Astrocyte (in vitro differentiated cells and primary cell): ENCODE measurements around the gene MTUS2. TPM values are rescaled to one million over a fixed set of nuclear protein-coding genes. Genes with fewer than 3 reads are reported as not detected.

Source experiments
- DNase-seq: peaks from one replicate; pipeline ENCODE4 v3.0.0-alpha.2; 2010; ENCODE audit warnings: low read depth
- FAIRE-seq: peaks from 2 replicates; lab custom pipeline; 2011; peaks lifted over from hg19 to GRCh38; lab: Jason Lieb, UNC
- H2AFZ ChIP-seq: 2 replicates; pipeline ENCODE4 v1.6.0; 2012; ENCODE audit warnings: low read depth, low read length, inconsistent platforms
- H3K27ac ChIP-seq: 2 replicates; pipeline ENCODE4 v1.5.1; 2011; ENCODE audit warnings: low read depth, low read length, inconsistent platforms
- H3K27me3 ChIP-seq: 2 replicates; pipeline ENCODE4 v1.6.0; 2011; ENCODE audit warnings: low read length, inconsistent platforms; ENCODE audit not compliant: insufficient read depth
- H3K36me3 ChIP-seq: 2 replicates; pipeline ENCODE4 v1.5.1; 2011; ENCODE audit warnings: low read length, inconsistent platforms; ENCODE audit not compliant: insufficient read depth
- H3K4me1 ChIP-seq: 2 replicates; pipeline ENCODE4 v1.5.1; 2011; ENCODE audit warnings: low read length, inconsistent platforms; ENCODE audit not compliant: insufficient read depth
- H3K4me2 ChIP-seq: 2 replicates; pipeline ENCODE4 v1.6.0; 2012; ENCODE audit warnings: low read length, inconsistent platforms
- H3K4me3 ChIP-seq: 2 replicates; pipeline ENCODE4 v1.5.1; 2011; ENCODE audit warnings: low read depth, mild to moderate bottlenecking, low read length, inconsistent platforms; ENCODE audit not compliant: insufficient read depth
- H3K79me2 ChIP-seq: 2 replicates; pipeline ENCODE4 v1.6.0; 2012; ENCODE audit warnings: mild to moderate bottlenecking, low read length, inconsistent platforms; ENCODE audit not compliant: insufficient read depth
- H3K9ac ChIP-seq: 2 replicates; pipeline ENCODE4 v1.6.0; 2012; ENCODE audit warnings: mild to moderate bottlenecking, low read length, inconsistent platforms
- H3K9me3 ChIP-seq: 2 replicates; pipeline ENCODE4 v1.5.1; 2012; ENCODE audit warnings: low read depth, mild to moderate bottlenecking, low read length, inconsistent platforms; ENCODE audit not compliant: insufficient read depth
- H4K20me1 ChIP-seq: 2 replicates; pipeline ENCODE4 v1.6.0; 2012; ENCODE audit warnings: low read length, inconsistent platforms; ENCODE audit not compliant: insufficient read depth
- H3K27ac Mint-ChIP-seq: one replicate; pipeline ENCODE4 v1.8.0; 2021; ENCODE audit warnings: mild to moderate bottlenecking, mixed read lengths; ENCODE audit not compliant: unreplicated experiment
- H3K27me3 Mint-ChIP-seq: one replicate; pipeline ENCODE4 v1.8.0; 2021; ENCODE audit warnings: low read depth, mixed read lengths; ENCODE audit not compliant: unreplicated experiment
- H3K36me3 Mint-ChIP-seq: one replicate; pipeline ENCODE4 v1.8.0; 2021; ENCODE audit warnings: low read depth, mixed read lengths; ENCODE audit not compliant: unreplicated experiment
- H3K4me1 Mint-ChIP-seq: one replicate; pipeline ENCODE4 v1.8.0; 2021; ENCODE audit warnings: low read depth, mixed read lengths; ENCODE audit not compliant: unreplicated experiment
- H3K4me3 Mint-ChIP-seq: one replicate; pipeline ENCODE4 v1.8.0; 2021; ENCODE audit warnings: mild to moderate bottlenecking, moderate library complexity, mixed read lengths; ENCODE audit not compliant: unreplicated experiment
- H3K9me3 Mint-ChIP-seq: one replicate; pipeline ENCODE4 v1.8.0; 2021; ENCODE audit warnings: mild to moderate bottlenecking, mixed read lengths; ENCODE audit not compliant: unreplicated experiment
- CTCF ChIP-seq: IDR thresholded peaks from 2 replicates; pipeline ENCODE4 v1.5.1; 2011; ENCODE audit warnings: low read depth, mild to moderate bottlenecking, inconsistent platforms, low read length, moderate library complexity; ENCODE audit not compliant: insufficient read depth
- EZH2 ChIP-seq: IDR thresholded peaks from 2 replicates; pipeline ENCODE4 v1.6.1; 2012; ENCODE audit warnings: mild to moderate bottlenecking, low read length, inconsistent platforms; ENCODE audit not compliant: insufficient read depth
- total RNA-seq: library from RNA; stranded (reverse); gene quantifications from 2 replicates; pipeline ENCODE4 v1.2.1, GENCODE V29; 2021

MTUS2 gene
- total RNA-seq, 1 donor from 2014 or later, result 0.50 TPM

GRCh38 chr13:29131881-29132668, 311.9 kb downstream of the MTUS2 start:
- Mint-ChIP-seq H3K4me1 (peaks cover 4% of the 10 kb centered on the region), H3K9me3 (peaks cover 3% of the 10 kb centered on the region), H3K27me3 (no peaks in the 10 kb centered on the region), H3K36me3 (no peaks in the 10 kb centered on the region), H3K4me3 (no peak overlapping the region), H3K27ac (no peak overlapping the region)
- Histone ChIP-seq H3K9ac (no peak overlapping the region), H3K79me2 (no peaks in the 10 kb centered on the region), H3K4me1 (no peaks in the 10 kb centered on the region), H3K4me3 (no peak overlapping the region), H3K9me3 (peaks cover 4% of the 10 kb centered on the region), H3K36me3 (no peaks in the 10 kb centered on the region), H3K4me2 (no peak overlapping the region), H2AFZ (no peak overlapping the region), H4K20me1 (no peaks in the 10 kb centered on the region), H3K27me3 (no peaks in the 10 kb centered on the region), H3K27ac (no peak overlapping the region)
- no peak for FAIRE-seq
- DNase-seq, result no peak
- TF ChIP-seq EZH2 (no peak), CTCF (no peak)

- Histone ChIP-seq H3K4me2 (no peak overlapping the region), H3K4me1 (no peaks in the 10 kb centered on the region), H3K27me3 (no peaks in the 10 kb centered on the region), H3K27ac (no peak overlapping the region), H3K36me3 (no peaks in the 10 kb centered on the region), H3K9ac (no peak overlapping the region), H4K20me1 (no peaks in the 10 kb centered on the region), H3K79me2 (no peaks in the 10 kb centered on the region), H3K4me3 (no peak overlapping the region), H2AFZ (no peak overlapping the region), H3K9me3 (peaks cover 6% of the 10 kb centered on the region)
- H3K4me3 Mint-ChIP-seq, result no peak overlapping the region
- no peak for DNase-seq
- no peak overlapping the region for H3K27ac Mint-ChIP-seq
- H3K9me3 Mint-ChIP-seq, result peaks cover 10% of the 10 kb centered on the region
- no peaks in the 10 kb centered on the region for H3K36me3 Mint-ChIP-seq
- H3K27me3 Mint-ChIP-seq, result no peaks in the 10 kb centered on the region
- peaks cover 15% of the 10 kb centered on the region for H3K4me1 Mint-ChIP-seq
- no peak for FAIRE-seq
- TF ChIP-seq CTCF (no peak), EZH2 (no peak)
Observed at GRCh38 chr13:29136341-29136740, 316.2 kb downstream of the MTUS2 start.

GRCh38 chr13:29137016-29137415, 316.9 kb downstream of the MTUS2 start:
- Mint-ChIP-seq H3K36me3 (no peaks in the 10 kb centered on the region), H3K9me3 (peaks cover 10% of the 10 kb centered on the region), H3K27ac (no peak overlapping the region), H3K4me3 (no peak overlapping the region), H3K27me3 (no peaks in the 10 kb centered on the region), H3K4me1 (peaks cover 15% of the 10 kb centered on the region)
- H3K9ac ChIP-seq, result no peak overlapping the region
- FAIRE-seq, result no peak
- H2AFZ ChIP-seq, result no peak overlapping the region
- peaks cover 8% of the 10 kb centered on the region for H3K9me3 ChIP-seq
- no peaks in the 10 kb centered on the region for H3K27me3 ChIP-seq
- H3K79me2 ChIP-seq, result no peaks in the 10 kb centered on the region
- no peak overlapping the region for H3K4me2 ChIP-seq
- H4K20me1 ChIP-seq, result no peaks in the 10 kb centered on the region
- no peaks in the 10 kb centered on the region for H3K4me1 ChIP-seq
- no peak for DNase-seq
- H3K27ac ChIP-seq, result no peak overlapping the region
- no peak overlapping the region for H3K4me3 ChIP-seq
- TF ChIP-seq CTCF (no peak), EZH2 (no peak)
- H3K36me3 ChIP-seq, result no peaks in the 10 kb centered on the region
